Gastrocnemius medialis (tissue), 4 donors: Measurements from ENCODE around the gene CYP39A1.

Experiments
- CTCF ChIP-seq, 5 experiments: fragments of 450-650 bp in 3 of 5; fragments of 200-600 bp in 2 of 5; sonication (generic) in 2 of 5; IDR thresholded peaks in 4 of 5; conservative IDR thresholded peaks in 1 of 5; 1 replicate in 4 of 5; 2 replicates in 1 of 5; pipeline ENCODE4 v1.5.1; 2016 to 2019; ENCODE audit warnings: antibody characterized with exemption in 5 of 5, mild to moderate bottlenecking in 3 of 5, moderate library complexity in 3 of 5
- POLR2A ChIP-seq, 2 donors: fragments of 450-650 bp; IDR thresholded peaks; one replicate each; pipeline ENCODE4 v1.6.1; 2017; ENCODE audit warnings: antibody characterized with exemption in 2 of 2, mild to moderate bottlenecking in 2 of 2, moderate library complexity in 2 of 2

- no peak for TF ChIP-seq CTCF (IDR thresholded peaks at IDR 0.05 in 4 of 5, conservative IDR thresholded peaks at IDR 0.05 in 1 of 5)
- no peak for TF ChIP-seq POLR2A (IDR thresholded peaks at IDR 0.05)
Observed at GRCh38 chr6:46655803-46656202, 3.2 kb upstream of the CYP39A1 start.
